Stomach (tissue), 9 donors: ENCODE measurements around the gene NCKAP5. TPM values are rescaled to one million over a fixed set of nuclear protein-coding genes. Genes with fewer than 3 reads are reported as not detected.

Source experiments
- DNase-seq, 2 donors: peaks; one replicate each; pipeline versions ENCODE4 v3.0.0 to v3.0.0-alpha.2; 2013 to 2019
- H3K27ac ChIP-seq, 5 donors: fragments of 200-600 bp in 4 of 5; sonication (generic) in 4 of 5; one replicate each; pipeline ENCODE4 v1.5.1; 2013 to 2019; ENCODE audit warnings: mild to moderate bottlenecking in 1 of 5, moderate library complexity in 1 of 5
- H3K27me3 ChIP-seq, 3 donors: fragments of 200-600 bp; sonication (generic); one replicate each; pipeline ENCODE4 v1.5.1; 2017 to 2019; ENCODE audit warnings: mixed run types in 1 of 3
- H3K36me3 ChIP-seq, 4 donors: fragments of 200-600 bp; sonication (generic); 1 replicate in 3 of 4; 2 replicates in 1 of 4; pipeline ENCODE4 v1.5.1; 2016 to 2019
- H3K4me1 ChIP-seq, 4 donors: fragments of 200-600 bp; sonication (generic); one replicate each; pipeline ENCODE4 v1.5.1; 2016 to 2019
- H3K4me3 ChIP-seq, 4 donors: fragments of 200-600 bp; sonication (generic) in 3 of 4; one replicate each; pipeline ENCODE4 v1.5.1; 2016 to 2019; ENCODE audit warnings: mild to moderate bottlenecking in 1 of 4
- H3K9me3 ChIP-seq, 4 donors: fragments of 200-600 bp; sonication (generic); one replicate each; pipeline ENCODE4 v1.5.1; 2016 to 2019
- CTCF ChIP-seq, 7 experiments: fragments of 450-650 bp in 4 of 7; fragments of 200-600 bp in 3 of 7; sonication (generic) in 3 of 7; IDR thresholded peaks; one replicate each; pipeline ENCODE4 v1.5.1; 2016 to 2019; ENCODE audit warnings: antibody characterized with exemption in 7 of 7, control low read depth in 2 of 7, mild to moderate bottlenecking in 1 of 7
- EP300 ChIP-seq: sonication (generic); formaldehyde crosslinking; IDR thresholded peaks from one replicate; pipeline ENCODE4 v1.6.1; 2017; ENCODE audit warnings: antibody characterized with exemption
- POLR2A ChIP-seq, 4 donors: fragments of 450-650 bp; IDR thresholded peaks; one replicate each; pipeline ENCODE4 v1.6.1; 2016; ENCODE audit warnings: antibody characterized with exemption in 4 of 4, control low read depth in 2 of 4, mild to moderate bottlenecking in 1 of 4, moderate library complexity in 1 of 4
- POLR2AphosphoS5 ChIP-seq, 3 donors: sonication (generic); formaldehyde crosslinking; IDR thresholded peaks; one replicate each; pipeline ENCODE4 v1.6.1; 2016; ENCODE audit warnings: antibody characterized with exemption in 3 of 3
- WGBS, 5 donors: extraction: QIAGEN DNeasy Blood & Tissue Kit in 3 of 5; methylation state at CpG; one replicate each; pipeline versions ENCODE4 v1.1.5 to v1.1.7; 2013 to 2018; 5-methylcytosine and 5-hydroxymethylcytosine counted together
- intact Hi-C: fragments of 100-400 bp; cut with DNase I; formaldehyde crosslinking; loops from one replicate; pipeline ENCODE4 v1.15.1; 2023; ENCODE audit warnings: low total_unique reads
- polyA plus RNA-seq, 3 donors: library from polyadenylated mRNA; stranded (reverse); fragments of 200-250 nt; gene quantifications; one replicate each; pipeline ENCODE4 v1.2.3, GENCODE V29; 2013
- total RNA-seq, 5 donors: library from RNA; depleted of rRNA; stranded (reverse); fragments of >200 nt; gene quantifications; one replicate each; pipeline versions ENCODE4 v1.1.0 to v1.2.3, GENCODE V29; 2014 to 2016
- donor health status: healthy with polysubstance abuse.
- donor health status: Bipolar disorder and iron deficiency.
- donor health status: healthy.

NCKAP5 gene
- total and polyA plus RNA-seq, 8 donors: 0.58 to 8.0 (median 1.6) TPM; not detected in 1

GRCh38 chr2:132766573-132766972 is 801.7 kb downstream of the NCKAP5 start:
- no peak for TF ChIP-seq CTCF (IDR thresholded peaks at IDR 0.05)
- no peak for TF ChIP-seq POLR2AphosphoS5 (IDR thresholded peaks at IDR 0.05)
- TF ChIP-seq POLR2A (IDR thresholded peaks at IDR 0.05): no peak
- no peak for TF ChIP-seq EP300
- Histone ChIP-seq H3K27me3 (no peaks in the 10 kb centered on the region), H3K4me1 (no peaks in the 10 kb centered on the region), H3K36me3 (no peaks in the 10 kb centered on the region), H3K9me3 (no peaks in the 10 kb centered on the region), H3K4me3 (no peak overlapping the region), H3K27ac (no peak overlapping the region)
- intact Hi-C loops: no loop called here
- 93 to 100% (median 95%) methylated on average over 1 of the region's 1 CpG for WGBS, 5 donors
- DNase-seq: no peak

- Histone ChIP-seq H3K36me3 (no peaks in the 10 kb centered on the region), H3K27ac (no peak overlapping the region), H3K9me3 (no peaks in the 10 kb centered on the region), H3K27me3 (no peaks in the 10 kb centered on the region), H3K4me3 (no peak overlapping the region), H3K4me1 (no peaks in the 10 kb centered on the region)
- 85 to 97% (median 93%) methylated on average over 1 of the region's 1 CpG for WGBS, 5 donors
- no peak for TF ChIP-seq EP300
- TF ChIP-seq CTCF (IDR thresholded peaks at IDR 0.05): no peak
- no peak for TF ChIP-seq POLR2AphosphoS5 (IDR thresholded peaks at IDR 0.05)
- no peak for TF ChIP-seq POLR2A (IDR thresholded peaks at IDR 0.05)
- intact Hi-C loops: no loop called here
- no peak for DNase-seq
These were observed 806.8 kb downstream of the NCKAP5 start for GRCh38 chr2:132761437-132761836.

- TF ChIP-seq POLR2AphosphoS5 (IDR thresholded peaks at IDR 0.05) (no peak), POLR2A (IDR thresholded peaks at IDR 0.05) (no peak), EP300 (no peak), CTCF (IDR thresholded peaks at IDR 0.05) (no peak)
- no peaks in the 10 kb centered on the region for H3K27me3 ChIP-seq
- intact Hi-C loops: no loop called here
These were observed 807.3 kb downstream of the NCKAP5 start for GRCh38 chr2:132760971-132761370.

GRCh38 chr2:132760405-132760804 is 807.9 kb downstream of the NCKAP5 start:
- Histone ChIP-seq H3K27ac (no peak overlapping the region), H3K9me3 (no peaks in the 10 kb centered on the region), H3K27me3 (no peaks in the 10 kb centered on the region), H3K4me3 (no peak overlapping the region), H3K36me3 (no peaks in the 10 kb centered on the region), H3K4me1 (no peaks in the 10 kb centered on the region)
- intact Hi-C loops: no loop called here
- DNase-seq: no peak
- TF ChIP-seq EP300 (no peak), POLR2A (IDR thresholded peaks at IDR 0.05) (no peak), POLR2AphosphoS5 (IDR thresholded peaks at IDR 0.05) (no peak), CTCF (IDR thresholded peaks at IDR 0.05) (no peak)

More at GRCh38 chr2:132760971-132761370, 807.3 kb downstream of the NCKAP5 start:
- Histone ChIP-seq H3K4me1 (no peaks in the 10 kb centered on the region), H3K4me3 (no peak overlapping the region), H3K36me3 (no peaks in the 10 kb centered on the region), H3K27ac (no peak overlapping the region), H3K9me3 (no peaks in the 10 kb centered on the region)
- no peak for DNase-seq
- 43 to 52% (median 48%) methylated on average over 4 of the region's 4 CpGs for WGBS, 5 donors
